SK-N-SH treated with all-trans-retinoic acid at 6 μM for 48 hours (cell line): ENCODE results near the gene HEATR5B.

Experiments used
- ATAC-seq: fragments of 200-7000 bp; cut with Tn5 transposase; 3 replicates; pipeline ENCODE4 v1.9.1; 2020; ENCODE audit warnings: mild to moderate bottlenecking, moderate library complexity
- ARNTL ChIP-seq: fragments of 450-650 bp; formaldehyde crosslinking; IDR thresholded peaks from 2 replicates; pipeline ENCODE4 v1.5.0; 2020; ENCODE audit warnings: low read depth, mild to moderate bottlenecking, moderate library complexity, borderline replicate concordance
- BACH2 ChIP-seq: fragments of 250-450 bp; sonication (Bioruptor Pico); IDR thresholded peaks from 2 replicates; pipeline ENCODE4 v1.9.0; 2021; ENCODE audit warnings: mild to moderate bottlenecking, borderline replicate concordance
- CSDC2 ChIP-seq: fragments of 250-450 bp; sonication (Bioruptor Pico); IDR thresholded peaks from 2 replicates; pipeline ENCODE4 v1.5.0; 2020; ENCODE audit warnings: mild to moderate bottlenecking, moderate library complexity
- ESRRG ChIP-seq: fragments of 250-450 bp; sonication (Bioruptor Pico); IDR thresholded peaks from 2 replicates; pipeline ENCODE4 v1.6.1; 2021; ENCODE audit warnings: mild to moderate bottlenecking
- GLIS3 ChIP-seq: fragments of 250-450 bp; sonication (Bioruptor Pico); IDR thresholded peaks from 2 replicates; pipeline ENCODE4 v1.5.0; 2020; ENCODE audit warnings: mild to moderate bottlenecking, moderate library complexity
- ISL1 ChIP-seq: fragments of 250-450 bp; sonication (Bioruptor Pico); IDR thresholded peaks from 2 replicates; pipeline ENCODE4 v2.1.2; 2022; ENCODE audit warnings: mild to moderate bottlenecking, moderate library complexity
- OSR1 ChIP-seq: fragments of 250-450 bp; sonication (Bioruptor Pico); IDR thresholded peaks from 2 replicates; pipeline ENCODE4 v1.8.0; 2022; ENCODE audit warnings: moderate library complexity, mild to moderate bottlenecking, inconsistent platforms
- PPARA ChIP-seq: fragments of 250-450 bp; sonication (Bioruptor Pico); IDR thresholded peaks from 2 replicates; pipeline ENCODE4 v1.5.0; 2020; ENCODE audit warnings: mild to moderate bottlenecking, borderline replicate concordance
- RARB ChIP-seq: fragments of 250-450 bp; sonication (Bioruptor Pico); IDR thresholded peaks from 2 replicates; pipeline ENCODE4 v1.8.0; 2021; ENCODE audit warnings: mild to moderate bottlenecking, moderate library complexity
- SNAI2 ChIP-seq: fragments of 250-450 bp; sonication (Bioruptor Pico); IDR thresholded peaks from 2 replicates; pipeline ENCODE4 v1.5.0; 2020; ENCODE audit warnings: mild to moderate bottlenecking, moderate library complexity
- TCF4 ChIP-seq: fragments of 250-450 bp; sonication (Bioruptor Pico); IDR thresholded peaks from 2 replicates; pipeline ENCODE4 v1.8.0; 2021; ENCODE audit warnings: mild to moderate bottlenecking, moderate library complexity, borderline replicate concordance
- TOX ChIP-seq: fragments of 250-450 bp; sonication (Bioruptor Pico); IDR thresholded peaks from 2 replicates; pipeline ENCODE4 v1.8.0; 2021; ENCODE audit warnings: mild to moderate bottlenecking, moderate library complexity, borderline replicate concordance
- ZC3H10 ChIP-seq: fragments of 250-450 bp; sonication (Bioruptor Pico); IDR thresholded peaks from 2 replicates; pipeline ENCODE4 v1.5.1; 2021; ENCODE audit warnings: mild to moderate bottlenecking, moderate library complexity
- ZFP3 ChIP-seq: fragments of 250-450 bp; sonication (Bioruptor Pico); IDR thresholded peaks from 2 replicates; pipeline ENCODE4 v1.5.0; 2020; ENCODE audit warnings: mild to moderate bottlenecking, moderate library complexity
- ZFP30 ChIP-seq: fragments of 450-650 bp; formaldehyde crosslinking; IDR thresholded peaks from 2 replicates; pipeline ENCODE4 v1.5.0; 2022; ENCODE audit warnings: mild to moderate bottlenecking, moderate library complexity
- ZNF565 ChIP-seq: fragments of 450-650 bp; formaldehyde crosslinking; conservative IDR thresholded peaks from 2 replicates; pipeline ENCODE4 v1.5.0; 2020; ENCODE audit warnings: low read depth, mild to moderate bottlenecking, moderate library complexity
- ZNF70 ChIP-seq: fragments of 450-650 bp; formaldehyde crosslinking; IDR thresholded peaks from 2 replicates; pipeline ENCODE4 v1.5.0; 2020; ENCODE audit warnings: mild to moderate bottlenecking, moderate library complexity
- ZNF8 ChIP-seq: fragments of 450-650 bp; formaldehyde crosslinking; IDR thresholded peaks from 2 replicates; pipeline ENCODE4 v1.5.0; 2020; ENCODE audit warnings: mild to moderate bottlenecking, moderate library complexity
- TF ChIP-seq, protein P1 (sequence below): fragments of 250-450 bp; sonication (Bioruptor Pico); IDR thresholded peaks from 2 replicates; pipeline ENCODE4 v1.5.1; 2021; ENCODE audit warnings: mild to moderate bottlenecking, moderate library complexity
- TF ChIP-seq, protein P2 (sequence below): fragments of 250-450 bp; sonication (Bioruptor Pico); IDR thresholded peaks from 2 replicates; pipeline ENCODE4 v1.5.0; 2020; ENCODE audit warnings: mild to moderate bottlenecking, moderate library complexity
- TF ChIP-seq, protein P3 (sequence below): fragments of 250-450 bp; sonication (Bioruptor Pico); IDR thresholded peaks from 2 replicates; pipeline ENCODE4 v1.8.0; 2020; ENCODE audit warnings: mild to moderate bottlenecking, moderate library complexity, borderline replicate concordance

HEATR5B gene

DNA sequence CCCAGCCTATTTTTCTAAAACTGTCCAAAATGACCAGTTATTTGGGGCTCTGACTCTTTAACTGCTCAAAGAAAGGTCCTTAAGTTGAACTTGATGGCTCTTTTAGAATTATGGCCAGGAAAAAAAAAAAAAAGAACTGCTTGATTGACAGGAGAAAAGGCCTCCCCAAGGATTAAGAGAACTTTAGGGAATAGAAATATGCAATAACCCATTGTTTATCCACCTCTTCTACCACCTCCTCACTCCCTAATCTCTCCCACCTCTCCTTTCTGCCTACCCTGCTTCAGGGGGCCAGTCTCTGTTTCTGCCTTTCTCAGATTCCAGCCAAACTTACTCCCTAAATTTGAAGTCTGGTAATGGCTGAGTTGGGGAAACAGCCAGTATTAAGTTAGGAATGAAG, 112.2 kb downstream of the HEATR5B start (continued):
- TF ChIP-seq, protein P1, sequence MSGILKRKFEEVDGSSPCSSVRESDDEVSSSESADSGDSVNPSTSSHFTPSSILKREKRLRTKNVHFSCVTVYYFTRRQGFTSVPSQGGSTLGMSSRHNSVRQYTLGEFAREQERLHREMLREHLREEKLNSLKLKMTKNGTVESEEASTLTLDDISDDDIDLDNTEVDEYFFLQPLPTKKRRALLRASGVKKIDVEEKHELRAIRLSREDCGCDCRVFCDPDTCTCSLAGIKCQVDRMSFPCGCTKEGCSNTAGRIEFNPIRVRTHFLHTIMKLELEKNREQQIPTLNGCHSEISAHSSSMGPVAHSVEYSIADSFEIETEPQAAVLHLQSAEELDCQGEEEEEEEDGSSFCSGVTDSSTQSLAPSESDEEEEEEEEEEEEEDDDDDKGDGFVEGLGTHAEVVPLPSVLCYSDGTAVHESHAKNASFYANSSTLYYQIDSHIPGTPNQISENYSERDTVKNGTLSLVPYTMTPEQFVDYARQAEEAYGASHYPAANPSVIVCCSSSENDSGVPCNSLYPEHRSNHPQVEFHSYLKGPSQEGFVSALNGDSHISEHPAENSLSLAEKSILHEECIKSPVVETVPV (CRISPR knock-in tag) = no peak
- TF ChIP-seq ZNF565 = no peak
- no peak for TF ChIP-seq ZNF8 (CRISPR knock-in tag)

DNA sequence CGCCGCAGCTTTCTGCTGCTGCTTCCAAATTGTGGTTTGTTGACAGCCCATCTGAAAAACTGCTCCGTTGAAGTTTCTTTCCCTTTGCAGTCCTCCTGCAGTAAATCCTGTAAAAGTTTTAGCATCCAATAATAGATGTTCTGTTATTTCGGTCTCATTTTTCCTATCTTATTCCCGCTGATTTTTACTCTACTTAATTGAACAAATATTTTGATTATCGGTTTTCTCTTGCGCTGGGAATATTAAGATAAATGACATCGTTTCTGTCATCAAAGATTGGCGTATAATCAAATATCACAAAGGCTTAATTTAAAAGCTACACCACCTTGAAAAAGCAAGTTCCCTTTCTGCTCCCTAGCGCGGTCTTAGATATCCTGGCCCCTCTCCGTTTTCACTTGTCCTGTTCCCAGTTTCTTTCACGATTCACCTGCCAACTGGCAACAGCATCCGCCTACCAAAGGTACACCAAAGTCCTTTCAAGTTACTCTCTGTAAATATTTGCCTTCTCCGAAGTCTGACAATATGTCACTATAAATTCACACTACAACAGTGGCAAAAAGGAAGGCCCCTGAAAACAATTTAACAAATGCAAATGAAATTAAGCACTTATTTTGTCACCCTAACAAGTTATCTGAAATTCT, 116.8 kb downstream of the HEATR5B start:
- no peak for ATAC-seq
- TF ChIP-seq PPARA (CRISPR knock-in tag) = no peak
- TF ChIP-seq ZFP3 = no peak
- no peak for TF ChIP-seq CSDC2 (CRISPR knock-in tag)
- no peak for TF ChIP-seq TCF4
- TF ChIP-seq ZNF70 (CRISPR knock-in tag) = no peak
- no peak for TF ChIP-seq ZNF8 (CRISPR knock-in tag)
- TF ChIP-seq TOX (CRISPR knock-in tag) = no peak
- TF ChIP-seq, protein P2, sequence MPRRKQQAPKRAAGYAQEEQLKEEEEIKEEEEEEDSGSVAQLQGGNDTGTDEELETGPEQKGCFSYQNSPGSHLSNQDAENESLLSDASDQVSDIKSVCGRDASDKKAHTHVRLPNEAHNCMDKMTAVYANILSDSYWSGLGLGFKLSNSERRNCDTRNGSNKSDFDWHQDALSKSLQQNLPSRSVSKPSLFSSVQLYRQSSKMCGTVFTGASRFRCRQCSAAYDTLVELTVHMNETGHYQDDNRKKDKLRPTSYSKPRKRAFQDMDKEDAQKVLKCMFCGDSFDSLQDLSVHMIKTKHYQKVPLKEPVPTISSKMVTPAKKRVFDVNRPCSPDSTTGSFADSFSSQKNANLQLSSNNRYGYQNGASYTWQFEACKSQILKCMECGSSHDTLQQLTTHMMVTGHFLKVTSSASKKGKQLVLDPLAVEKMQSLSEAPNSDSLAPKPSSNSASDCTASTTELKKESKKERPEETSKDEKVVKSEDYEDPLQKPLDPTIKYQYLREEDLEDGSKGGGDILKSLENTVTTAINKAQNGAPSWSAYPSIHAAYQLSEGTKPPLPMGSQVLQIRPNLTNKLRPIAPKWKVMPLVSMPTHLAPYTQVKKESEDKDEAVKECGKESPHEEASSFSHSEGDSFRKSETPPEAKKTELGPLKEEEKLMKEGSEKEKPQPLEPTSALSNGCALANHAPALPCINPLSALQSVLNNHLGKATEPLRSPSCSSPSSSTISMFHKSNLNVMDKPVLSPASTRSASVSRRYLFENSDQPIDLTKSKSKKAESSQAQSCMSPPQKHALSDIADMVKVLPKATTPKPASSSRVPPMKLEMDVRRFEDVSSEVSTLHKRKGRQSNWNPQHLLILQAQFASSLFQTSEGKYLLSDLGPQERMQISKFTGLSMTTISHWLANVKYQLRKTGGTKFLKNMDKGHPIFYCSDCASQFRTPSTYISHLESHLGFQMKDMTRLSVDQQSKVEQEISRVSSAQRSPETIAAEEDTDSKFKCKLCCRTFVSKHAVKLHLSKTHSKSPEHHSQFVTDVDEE = no peak
- TF ChIP-seq GLIS3 (CRISPR knock-in tag) = no peak
- TF ChIP-seq OSR1 (CRISPR knock-in tag) = no peak
- no peak for TF ChIP-seq SNAI2 (CRISPR knock-in tag)

DNA sequence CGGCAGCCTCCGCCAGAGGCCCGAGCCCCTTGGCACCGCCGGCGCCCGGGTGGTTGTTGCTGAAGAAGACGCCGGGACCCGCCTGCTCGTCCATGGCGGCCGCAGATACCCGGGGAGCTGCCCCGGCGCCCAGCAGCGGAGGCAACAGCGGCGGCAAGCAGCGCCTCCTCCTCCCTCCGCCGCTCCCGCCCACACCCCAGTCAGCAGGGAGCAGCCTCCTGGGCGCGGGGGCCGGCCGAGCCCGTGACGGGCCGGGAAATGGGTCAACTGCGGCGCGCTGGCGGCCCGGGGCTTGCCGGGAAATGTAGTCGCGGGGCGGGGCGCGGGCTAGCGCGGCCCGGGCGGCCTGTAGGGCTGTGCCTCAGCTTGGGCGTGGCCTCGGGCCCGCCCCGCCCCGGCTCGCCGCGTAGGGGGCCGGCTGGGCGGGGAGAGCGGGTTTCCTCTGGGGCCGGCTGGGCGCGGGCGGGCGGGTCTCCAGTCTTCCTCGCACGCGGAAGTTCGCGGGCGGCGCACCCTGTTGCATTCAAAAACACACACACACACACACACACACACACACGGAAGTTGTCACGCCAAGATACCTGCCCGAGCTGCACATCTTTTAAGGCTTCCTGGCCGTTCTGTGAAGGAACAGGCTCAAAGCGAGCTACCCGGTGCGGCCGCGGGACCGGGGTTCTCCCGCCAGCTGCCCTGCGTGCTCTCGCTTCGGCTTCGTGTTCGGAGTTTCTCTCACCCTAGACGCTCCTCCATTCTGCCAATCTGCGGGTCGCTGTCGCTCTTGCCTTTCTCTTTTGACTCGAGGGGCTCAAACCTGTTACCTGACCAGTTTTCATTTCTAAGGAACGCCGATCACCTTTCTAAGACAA, 117.6 kb downstream of the HEATR5B start, which contains the start of gene STRN:
Gene STRN (minus strand): TSS at position 167 of the 866 bp plus-strand sequence. CDS start 73 bp downstream, at position 94.
- ATAC-seq = peak; percentile 98
- TF ChIP-seq ARNTL (no peak), BACH2 (CRISPR knock-in tag) (no peak), ZFP3 (no peak), OSR1 (CRISPR knock-in tag) (no peak), CSDC2 (CRISPR knock-in tag) (peak; percentile 46; the same call in 1 of the 2 replicates), TOX (CRISPR knock-in tag) (no peak), ZFP30 (no peak), RARB (CRISPR knock-in tag) (no peak), ESRRG (no peak), ZNF70 (CRISPR knock-in tag) (no peak), ZC3H10 (CRISPR knock-in tag) (no peak), PPARA (CRISPR knock-in tag) (no peak), ISL1 (CRISPR knock-in tag) (no peak), GLIS3 (CRISPR knock-in tag) (no peak), ZNF8 (CRISPR knock-in tag) (no peak)
- TF ChIP-seq, protein P3, sequence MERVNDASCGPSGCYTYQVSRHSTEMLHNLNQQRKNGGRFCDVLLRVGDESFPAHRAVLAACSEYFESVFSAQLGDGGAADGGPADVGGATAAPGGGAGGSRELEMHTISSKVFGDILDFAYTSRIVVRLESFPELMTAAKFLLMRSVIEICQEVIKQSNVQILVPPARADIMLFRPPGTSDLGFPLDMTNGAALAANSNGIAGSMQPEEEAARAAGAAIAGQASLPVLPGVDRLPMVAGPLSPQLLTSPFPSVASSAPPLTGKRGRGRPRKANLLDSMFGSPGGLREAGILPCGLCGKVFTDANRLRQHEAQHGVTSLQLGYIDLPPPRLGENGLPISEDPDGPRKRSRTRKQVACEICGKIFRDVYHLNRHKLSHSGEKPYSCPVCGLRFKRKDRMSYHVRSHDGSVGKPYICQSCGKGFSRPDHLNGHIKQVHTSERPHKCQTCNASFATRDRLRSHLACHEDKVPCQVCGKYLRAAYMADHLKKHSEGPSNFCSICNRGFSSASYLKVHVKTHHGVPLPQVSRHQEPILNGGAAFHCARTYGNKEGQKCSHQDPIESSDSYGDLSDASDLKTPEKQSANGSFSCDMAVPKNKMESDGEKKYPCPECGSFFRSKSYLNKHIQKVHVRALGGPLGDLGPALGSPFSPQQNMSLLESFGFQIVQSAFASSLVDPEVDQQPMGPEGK (CRISPR knock-in tag) = no peak
- TF ChIP-seq, protein P2 = 0 out of 2 replicates have a peak, but pooled peaks have one; percentile 40
- TF ChIP-seq, protein P1 (CRISPR knock-in tag) = no peak
